HepG2 (cell line): Measurements from ENCODE around the gene ABTB2. TPM values are rescaled to one million over a fixed set of nuclear protein-coding genes. Genes with fewer than 3 reads are reported as not detected.

Experiments used
- AGO2 ChIP-seq: fragments of 200-400 bp; formaldehyde crosslinking; optimal IDR thresholded peaks from 2 replicates; pipeline ENCODE3; 2017; ENCODE audit warnings: mild to moderate bottlenecking, low read depth, low read length, moderate library complexity
- ATF6 ChIP-seq: sonication (generic); formaldehyde crosslinking; conservative IDR thresholded peaks from 2 replicates; pipeline ENCODE4 v1.4.0; 2020; ENCODE audit warnings: missing genetic modification reagents
- ATF7 ChIP-seq, 2 experiments: fragments of 450-650 bp in 1 of 2; sonication (generic) in 1 of 2; formaldehyde crosslinking in 1 of 2; IDR thresholded peaks; 2 replicates each; pipeline versions ENCODE4 v1.4.0 to v1.6.1; 2016 to 2020; ENCODE audit warnings: antibody characterized with exemption in 1 of 2, mild to moderate bottlenecking in 1 of 2, missing genetic modification reagents in 1 of 2
- GABPB1 ChIP-seq: IDR thresholded peaks from 2 replicates; pipeline ENCODE4 v1.6.1; 2016; ENCODE audit warnings: mild to moderate bottlenecking, missing genetic modification reagents, moderate library complexity, missing compliant biosample characterization
- GLI4 ChIP-seq: sonication (generic); formaldehyde crosslinking; IDR thresholded peaks from 2 replicates; pipeline ENCODE4 v1.5.1; 2020; ENCODE audit warnings: missing genetic modification reagents, mild to moderate bottlenecking, moderate library complexity, borderline replicate concordance
- HDAC1 ChIP-seq: sonication (generic); formaldehyde crosslinking; IDR thresholded peaks from 2 replicates; pipeline ENCODE4 v1.5.1; 2020; ENCODE audit warnings: mild to moderate bottlenecking, missing genetic modification reagents
- NCOA5 ChIP-seq: sonication (generic); formaldehyde crosslinking; IDR thresholded peaks from 2 replicates; pipeline ENCODE4 v1.4.0; 2020; ENCODE audit warnings: missing genetic modification reagents
- NFAT5 ChIP-seq: sonication (generic); formaldehyde crosslinking; IDR thresholded peaks from 2 replicates; pipeline ENCODE4 v1.4.0; 2020; ENCODE audit warnings: missing genetic modification reagents
- SYNCRIP ChIP-seq: fragments of 200-400 bp; formaldehyde crosslinking; IDR thresholded peaks from 2 replicates; pipeline ENCODE4 v1.6.1; 2018; ENCODE audit warnings: mild to moderate bottlenecking, low read depth, low read length; ENCODE audit not compliant: insufficient read depth
- TIGD3 ChIP-seq: sonication (generic); formaldehyde crosslinking; IDR thresholded peaks from 2 replicates; pipeline ENCODE4 v1.5.1; 2020; ENCODE audit warnings: mild to moderate bottlenecking, missing genetic modification reagents, borderline replicate concordance
- ZBTB1 ChIP-seq: sonication (generic); formaldehyde crosslinking; IDR thresholded peaks from 2 replicates; pipeline ENCODE4 v1.4.0; 2020; ENCODE audit warnings: missing genetic modification reagents, borderline replicate concordance
- ZNF329 ChIP-seq: sonication (generic); formaldehyde crosslinking; IDR thresholded peaks from 2 replicates; pipeline ENCODE4 v1.9.0; 2021; ENCODE audit warnings: low read depth, mild to moderate bottlenecking, missing genetic modification reagents
- ZNF512B ChIP-seq: sonication (generic); formaldehyde crosslinking; IDR thresholded peaks from 2 replicates; pipeline ENCODE4 v1.5.1; 2020; ENCODE audit warnings: missing genetic modification reagents, mild to moderate bottlenecking, borderline replicate concordance
- ZNF605 ChIP-seq: sonication (generic); formaldehyde crosslinking; IDR thresholded peaks from 2 replicates; pipeline ENCODE4 v1.8.0; 2022; ENCODE audit warnings: mild to moderate bottlenecking, missing genetic modification reagents
- ZNF652 ChIP-seq: IDR thresholded peaks from 2 replicates; pipeline ENCODE4 v1.6.1; 2016; ENCODE audit warnings: low read depth, borderline replicate concordance
- ZNF670 ChIP-seq: sonication (generic); formaldehyde crosslinking; IDR thresholded peaks from 2 replicates; pipeline ENCODE4 v1.8.0; 2022; ENCODE audit warnings: mild to moderate bottlenecking, missing genetic modification reagents, borderline replicate concordance
- polyA plus RNA-seq, 8 experiments: library from polyadenylated mRNA; depleted of rRNA in 3 of 8; stranded (reverse) in 7 of 8; unstranded in 1 of 8; fragments of >200 nt; fragmentation: Illumina TruSeq in 4 of 8; extraction: Trizol in 4 of 8; gene quantifications; 2 replicates each; pipeline versions ENCODE4 v1.2.1 to v1.2.3, GENCODE V29; 2011 to 2016; ENCODE audit warnings: low read depth in 4 of 8, missing spikeins in 1 of 8, mixed read lengths in 1 of 8; ENCODE audit not compliant: insufficient read depth in 1 of 8
- total RNA-seq, 5 experiments: library from RNA; depleted of rRNA; stranded (reverse); fragments of >200 nt; fragmentation: Illumina TruSeq; extraction: Trizol; gene quantifications; 2 replicates each; pipeline ENCODE4 v1.2.3, GENCODE V29; 2016; ENCODE audit warnings: low read depth in 1 of 5

Gene ABTB2
- total and polyA plus RNA-seq, 2 of the 13 experiments (the other 11 are each of a cell fraction or from before 2014, with no cell fraction given) = 5.1 to 15.4 TPM

- no peak for TF ChIP-seq ATF6
- TF ChIP-seq ZNF329 (CRISPR knock-in tag) = peak; percentile 12; the same call in 1 of the 2 replicates
- peak; percentile 41 for TF ChIP-seq AGO2
- no peak for TF ChIP-seq GLI4 (CRISPR knock-in tag)
- TF ChIP-seq TIGD3 = no peak
- TF ChIP-seq ZNF605 (CRISPR knock-in tag) = 0 out of 2 replicates have a peak, but pooled peaks have one; percentile 35
- peak; percentile 38; the same call in 1 of the 2 replicates for TF ChIP-seq ZNF670 (CRISPR knock-in tag)
- TF ChIP-seq ATF7 (IDR thresholded peaks at IDR 0.05) = no peak
- no peak for TF ChIP-seq ATF7 (CRISPR knock-in tag; IDR thresholded peaks at IDR 0.05)
- TF ChIP-seq GABPB1 (CRISPR knock-in tag) = no peak; the same call in 1 of the 2 replicates
- no peak for TF ChIP-seq NFAT5 (CRISPR knock-in tag)
- TF ChIP-seq ZBTB1 (CRISPR knock-in tag) = no peak
- no peak for TF ChIP-seq ZNF652
- no peak for TF ChIP-seq SYNCRIP
- TF ChIP-seq HDAC1 (CRISPR knock-in tag) = peak; percentile 89
- 0 out of 2 replicates have a peak, but pooled peaks have one; percentile 41 for TF ChIP-seq ZNF512B (CRISPR knock-in tag)
- no peak for TF ChIP-seq NCOA5
These were observed at the start of gene ABTB2 (continued) for GRCh38 chr11:34357701-34358257.
